GM12878 (cell line): ENCODE data around the gene ATG5. TPM values are rescaled to one million over a fixed set of nuclear protein-coding genes. Genes with fewer than 3 reads are reported as not detected.

Experiments
- ATAC-seq: fragments of 200-7000 bp; cut with Tn5 transposase; 3 replicates; pipeline ENCODE4 v1.9.1; 2020; ENCODE audit warnings: mild to moderate bottlenecking, moderate library complexity
- BruUV-seq: library from RNA; stranded (reverse); fragments of 400-500 nt; replicated peaks from 2 replicates; lab custom pipeline; 2021; lab: Mats Ljungman, UMichigan
- CTCF ChIA-PET: fragments of 300-600 bp; sonication (Branson Sonifier 250); formaldehyde crosslinking; extraction: SDS; loops from one replicate; lab custom pipeline; 2021; ENCODE audit warnings: inconsistent platforms; lab: Yijun Ruan, JAX
- POLR2A ChIA-PET: fragments of 350-600 bp; formaldehyde crosslinking; extraction: SDS; loops from one replicate; lab custom pipeline; 2021; ENCODE audit warnings: inconsistent platforms; lab: Charles Lee
- RAD21 ChIA-PET: fragments of 300-600 bp; sonication (Branson Sonifier 250); formaldehyde crosslinking; loops from one replicate; lab custom pipeline; 2023; ENCODE audit warnings: antibody characterized with exemption; ENCODE audit not compliant: unreplicated experiment; lab: Charles Lee
- SMC1A ChIA-PET: fragments of 300-600 bp; sonication (Branson Sonifier 250); formaldehyde crosslinking; loops from one replicate; lab custom pipeline; 2023; ENCODE audit not compliant: unreplicated experiment, uncharacterized antibody; lab: Charles Lee
- DNase-seq: peaks from one replicate; pipeline ENCODE4 v3.0.0-alpha.2; 2011; ENCODE audit warnings: low read depth, low spot score
- FAIRE-seq: peaks from 3 replicates; lab custom pipeline; 2011; peaks lifted over from hg19 to GRCh38; lab: Jason Lieb, UNC
- H2AFZ ChIP-seq: 2 replicates; pipeline ENCODE4 v1.6.0; 2011; ENCODE audit warnings: low read depth, low read length, control low read depth; ENCODE audit not compliant: control insufficient read depth
- H3K27ac ChIP-seq: 2 replicates; pipeline ENCODE4 v1.5.1; 2011; ENCODE audit warnings: control low read depth; ENCODE audit not compliant: control insufficient read depth, insufficient read depth
- H3K27me3 ChIP-seq, 2 experiments: replicated peaks in 1 of 2; 2 replicates each; pipeline versions ENCODE4 v1.6.0 to v1.6.1; 2011; ENCODE audit warnings: low read length in 1 of 2; ENCODE audit not compliant: control insufficient read depth in 2 of 2, insufficient read depth in 2 of 2
- H3K36me3 ChIP-seq, 2 experiments: 2 replicates each; pipeline ENCODE4 v1.5.1; 2011; ENCODE audit warnings: low read length in 1 of 2; ENCODE audit not compliant: control insufficient read depth in 2 of 2, insufficient read depth in 2 of 2
- H3K4me1 ChIP-seq: 2 replicates; pipeline ENCODE4 v1.6.1; 2011; ENCODE audit warnings: mild to moderate bottlenecking, low read length, moderate library complexity, mixed read lengths; ENCODE audit not compliant: control insufficient read depth, insufficient read depth
- H3K4me2 ChIP-seq: 2 replicates; pipeline ENCODE4 v1.6.0; 2011; ENCODE audit warnings: control low read depth; ENCODE audit not compliant: control insufficient read depth, insufficient read depth
- H3K4me3 ChIP-seq: fragments of 200-600 bp; sonication (generic); 2 replicates; pipeline ENCODE4 v1.5.1; 2016
- H3K79me2 ChIP-seq: 2 replicates; pipeline ENCODE4 v1.6.0; 2011; ENCODE audit warnings: low read length; ENCODE audit not compliant: control insufficient read depth, insufficient read depth
- H3K9ac ChIP-seq: 2 replicates; pipeline ENCODE4 v1.8.0; 2011; ENCODE audit warnings: low read length, control low read depth, mixed read lengths; ENCODE audit not compliant: control insufficient read depth, insufficient read depth
- H3K9me3 ChIP-seq: replicated peaks from 3 replicates; pipeline ENCODE4 v1.5.1; 2011; ENCODE audit warnings: mild to moderate bottlenecking, low read length; ENCODE audit not compliant: control insufficient read depth, insufficient read depth
- H4K20me1 ChIP-seq: 2 replicates; pipeline ENCODE4 v1.6.0; 2011; ENCODE audit not compliant: control insufficient read depth, insufficient read depth
- BMI1 ChIP-seq: fragments of 450-650 bp; IDR thresholded peaks from 2 replicates; pipeline ENCODE4 v1.6.1; 2016; ENCODE audit warnings: mild to moderate bottlenecking, moderate library complexity, borderline replicate concordance
- CREB1 ChIP-seq: IDR thresholded peaks from 2 replicates; pipeline ENCODE4 v1.6.1; 2012; ENCODE audit warnings: low read depth, mild to moderate bottlenecking, inconsistent platforms
- ELK1 ChIP-seq: IDR thresholded peaks from 2 replicates; pipeline ENCODE4 v1.6.1; 2012; ENCODE audit warnings: low read depth, low read length, improper control_type of control experiment
- ZNF24 ChIP-seq: fragments of 450-650 bp; IDR thresholded peaks from 2 replicates; pipeline ENCODE4 v1.6.1; 2017; ENCODE audit warnings: antibody characterized with exemption, mild to moderate bottlenecking
- ZSCAN29 ChIP-seq: fragments of 450-650 bp; IDR thresholded peaks from 2 replicates; pipeline ENCODE4 v1.6.1; 2017; ENCODE audit warnings: mild to moderate bottlenecking, moderate library complexity
- WGBS: methylation state at CpG from one replicate; pipeline ENCODE4 v1.1.6; 2016; ENCODE audit warnings: low lambda C conversion rate; ENCODE audit not compliant: insufficient replicate concordance, insufficient coverage; ENCODE audit errors: missing lambda C conversion rate; 5-methylcytosine and 5-hydroxymethylcytosine counted together
- in situ Hi-C: fragments of 300-500 bp; cut with MboI; formaldehyde crosslinking; loops from 9 replicates; pipeline ENCODE4 v1.14.3; 2018; ENCODE audit warnings: mixed read lengths
- intact Hi-C: fragments of 100-400 bp; cut with micrococcal nuclease; formaldehyde crosslinking; loops from one replicate; pipeline ENCODE4 v1.14.2; 2022; ENCODE audit not compliant: unreplicated experiment
- polyA plus RNA-seq, 11 experiments: library from polyadenylated mRNA; depleted of rRNA in 4 of 11; unstranded in 6 of 11; stranded (reverse) in 5 of 11; fragments of >200 nt; fragmentation: Nextera tagmentation in 4 of 11; fragmentation: Illumina TruSeq in 1 of 11; extraction: Ambion mirVana in 4 of 11; extraction: Trizol in 1 of 11; gene quantifications; 1 replicate in 1 of 11; 2 replicates in 10 of 11; pipeline versions ENCODE4 v1.2.1 to v1.2.3, GENCODE V29; 2011 to 2016; ENCODE audit warnings: inconsistent platforms in 2 of 11, missing spikeins in 2 of 11, low read depth in 1 of 11
- total RNA-seq, 4 experiments: library from RNA; depleted of rRNA in 3 of 4; stranded (reverse); fragments of >200 nt in 3 of 4; fragmentation: Illumina TruSeq in 1 of 4; extraction: Trizol in 1 of 4; gene quantifications; 2 replicates each; pipeline versions ENCODE4 v1.2.1 to v1.2.3, GENCODE V29; 2013 to 2021
- TF ChIP-seq, protein P1 (sequence below): fragments of 450-650 bp; IDR thresholded peaks from 2 replicates; pipeline ENCODE4 v1.6.1; 2018; ENCODE audit warnings: borderline replicate concordance, mild to moderate bottlenecking; ENCODE audit not compliant: partially characterized antibody
- TF ChIP-seq, protein P2 (sequence below): IDR thresholded peaks from 2 replicates; pipeline ENCODE4 v1.6.1; 2012; ENCODE audit warnings: improper control_type of control experiment, low read depth, low read length; ENCODE audit not compliant: insufficient replicate concordance
- TF ChIP-seq, protein P3 (sequence below): fragments of 450-650 bp; IDR thresholded peaks from 2 replicates; pipeline ENCODE4 v1.6.1; 2017; ENCODE audit warnings: mild to moderate bottlenecking
- TF ChIP-seq, protein P4 (sequence below): fragments of 450-650 bp; formaldehyde crosslinking; IDR thresholded peaks from 2 replicates; pipeline ENCODE4 v1.4.0; 2020; ENCODE audit warnings: mild to moderate bottlenecking, moderate library complexity

Gene ATG5
- total and polyA plus RNA-seq, 10 of the 15 experiments (the other 5 are each of a cell fraction or from before 2014, with no cell fraction given), result 12.9 to 51.8 (median 23.9) TPM

GRCh38 chr6:106370639-106371038 lies 45.1 kb upstream of the ATG5 start:
- WGBS, result 0% methylated on average over 1 of the region's 1 CpG
- ChIA-PET POLR2A (no interaction called here), SMC1A (no interaction called here), RAD21 (no interaction called here), CTCF (interaction anchor here (3.3 kb wide), 1 partner anchor 31 kb away, joined by 12 read pairs; no protein-coding TSS in a partner anchor)
- H3K4me2 ChIP-seq, result no peak overlapping the region
- H3K36me3 ChIP-seq, result no peaks in the 10 kb centered on the region
- in situ Hi-C loops (no loop called here), intact Hi-C loops (no loop called here)
- H4K20me1 ChIP-seq, result no peaks in the 10 kb centered on the region
- no peaks in the 10 kb centered on the region for H3K9me3 ChIP-seq
- ATAC-seq (no peak), FAIRE-seq (no peak), DNase-seq (no peak)
- H3K4me1 ChIP-seq, result no peaks in the 10 kb centered on the region
- BruUV-seq, result no TSS peak
- H3K9ac ChIP-seq, result no peak overlapping the region
- no peak overlapping the region for H3K27ac ChIP-seq
- no peak overlapping the region for H2AFZ ChIP-seq
- H3K4me3 ChIP-seq, result no peak overlapping the region
- no peaks in the 10 kb centered on the region; a peak in 1 of 4 replicates for H3K27me3 ChIP-seq
- no peaks in the 10 kb centered on the region for H3K79me2 ChIP-seq
- TF ChIP-seq ELK1 (no peak), ZSCAN29 (no peak), CREB1 (no peak), BMI1 (no peak), ZNF24 (no peak)
- TF ChIP-seq, protein P1, sequence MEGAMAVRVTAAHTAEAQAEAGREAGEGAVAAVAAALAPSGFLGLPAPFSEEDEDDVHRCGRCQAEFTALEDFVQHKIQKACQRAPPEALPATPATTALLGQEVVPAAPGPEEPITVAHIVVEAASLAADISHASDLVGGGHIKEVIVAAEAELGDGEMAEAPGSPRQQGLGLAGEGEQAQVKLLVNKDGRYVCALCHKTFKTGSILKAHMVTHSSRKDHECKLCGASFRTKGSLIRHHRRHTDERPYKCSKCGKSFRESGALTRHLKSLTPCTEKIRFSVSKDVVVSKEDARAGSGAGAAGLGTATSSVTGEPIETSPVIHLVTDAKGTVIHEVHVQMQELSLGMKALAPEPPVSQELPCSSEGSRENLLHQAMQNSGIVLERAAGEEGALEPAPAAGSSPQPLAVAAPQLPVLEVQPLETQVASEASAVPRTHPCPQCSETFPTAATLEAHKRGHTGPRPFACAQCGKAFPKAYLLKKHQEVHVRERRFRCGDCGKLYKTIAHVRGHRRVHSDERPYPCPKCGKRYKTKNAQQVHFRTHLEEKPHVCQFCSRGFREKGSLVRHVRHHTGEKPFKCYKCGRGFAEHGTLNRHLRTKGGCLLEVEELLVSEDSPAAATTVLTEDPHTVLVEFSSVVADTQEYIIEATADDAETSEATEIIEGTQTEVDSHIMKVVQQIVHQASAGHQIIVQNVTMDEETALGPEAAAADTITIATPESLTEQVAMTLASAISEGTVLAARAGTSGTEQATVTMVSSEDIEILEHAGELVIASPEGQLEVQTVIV, result no peak
- TF ChIP-seq, protein P2, sequence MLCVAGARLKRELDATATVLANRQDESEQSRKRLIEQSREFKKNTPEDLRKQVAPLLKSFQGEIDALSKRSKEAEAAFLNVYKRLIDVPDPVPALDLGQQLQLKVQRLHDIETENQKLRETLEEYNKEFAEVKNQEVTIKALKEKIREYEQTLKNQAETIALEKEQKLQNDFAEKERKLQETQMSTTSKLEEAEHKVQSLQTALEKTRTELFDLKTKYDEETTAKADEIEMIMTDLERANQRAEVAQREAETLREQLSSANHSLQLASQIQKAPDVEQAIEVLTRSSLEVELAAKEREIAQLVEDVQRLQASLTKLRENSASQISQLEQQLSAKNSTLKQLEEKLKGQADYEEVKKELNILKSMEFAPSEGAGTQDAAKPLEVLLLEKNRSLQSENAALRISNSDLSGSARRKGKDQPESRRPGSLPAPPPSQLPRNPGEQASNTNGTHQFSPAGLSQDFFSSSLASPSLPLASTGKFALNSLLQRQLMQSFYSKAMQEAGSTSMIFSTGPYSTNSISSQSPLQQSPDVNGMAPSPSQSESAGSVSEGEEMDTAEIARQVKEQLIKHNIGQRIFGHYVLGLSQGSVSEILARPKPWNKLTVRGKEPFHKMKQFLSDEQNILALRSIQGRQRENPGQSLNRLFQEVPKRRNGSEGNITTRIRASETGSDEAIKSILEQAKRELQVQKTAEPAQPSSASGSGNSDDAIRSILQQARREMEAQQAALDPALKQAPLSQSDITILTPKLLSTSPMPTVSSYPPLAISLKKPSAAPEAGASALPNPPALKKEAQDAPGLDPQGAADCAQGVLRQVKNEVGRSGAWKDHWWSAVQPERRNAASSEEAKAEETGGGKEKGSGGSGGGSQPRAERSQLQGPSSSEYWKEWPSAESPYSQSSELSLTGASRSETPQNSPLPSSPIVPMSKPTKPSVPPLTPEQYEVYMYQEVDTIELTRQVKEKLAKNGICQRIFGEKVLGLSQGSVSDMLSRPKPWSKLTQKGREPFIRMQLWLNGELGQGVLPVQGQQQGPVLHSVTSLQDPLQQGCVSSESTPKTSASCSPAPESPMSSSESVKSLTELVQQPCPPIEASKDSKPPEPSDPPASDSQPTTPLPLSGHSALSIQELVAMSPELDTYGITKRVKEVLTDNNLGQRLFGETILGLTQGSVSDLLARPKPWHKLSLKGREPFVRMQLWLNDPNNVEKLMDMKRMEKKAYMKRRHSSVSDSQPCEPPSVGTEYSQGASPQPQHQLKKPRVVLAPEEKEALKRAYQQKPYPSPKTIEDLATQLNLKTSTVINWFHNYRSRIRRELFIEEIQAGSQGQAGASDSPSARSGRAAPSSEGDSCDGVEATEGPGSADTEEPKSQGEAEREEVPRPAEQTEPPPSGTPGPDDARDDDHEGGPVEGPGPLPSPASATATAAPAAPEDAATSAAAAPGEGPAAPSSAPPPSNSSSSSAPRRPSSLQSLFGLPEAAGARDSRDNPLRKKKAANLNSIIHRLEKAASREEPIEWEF, result no peak
- TF ChIP-seq, protein P3, sequence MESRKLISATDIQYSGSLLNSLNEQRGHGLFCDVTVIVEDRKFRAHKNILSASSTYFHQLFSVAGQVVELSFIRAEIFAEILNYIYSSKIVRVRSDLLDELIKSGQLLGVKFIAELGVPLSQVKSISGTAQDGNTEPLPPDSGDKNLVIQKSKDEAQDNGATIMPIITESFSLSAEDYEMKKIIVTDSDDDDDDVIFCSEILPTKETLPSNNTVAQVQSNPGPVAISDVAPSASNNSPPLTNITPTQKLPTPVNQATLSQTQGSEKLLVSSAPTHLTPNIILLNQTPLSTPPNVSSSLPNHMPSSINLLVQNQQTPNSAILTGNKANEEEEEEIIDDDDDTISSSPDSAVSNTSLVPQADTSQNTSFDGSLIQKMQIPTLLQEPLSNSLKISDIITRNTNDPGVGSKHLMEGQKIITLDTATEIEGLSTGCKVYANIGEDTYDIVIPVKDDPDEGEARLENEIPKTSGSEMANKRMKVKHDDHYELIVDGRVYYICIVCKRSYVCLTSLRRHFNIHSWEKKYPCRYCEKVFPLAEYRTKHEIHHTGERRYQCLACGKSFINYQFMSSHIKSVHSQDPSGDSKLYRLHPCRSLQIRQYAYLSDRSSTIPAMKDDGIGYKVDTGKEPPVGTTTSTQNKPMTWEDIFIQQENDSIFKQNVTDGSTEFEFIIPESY, result no peak
- TF ChIP-seq, protein P4, sequence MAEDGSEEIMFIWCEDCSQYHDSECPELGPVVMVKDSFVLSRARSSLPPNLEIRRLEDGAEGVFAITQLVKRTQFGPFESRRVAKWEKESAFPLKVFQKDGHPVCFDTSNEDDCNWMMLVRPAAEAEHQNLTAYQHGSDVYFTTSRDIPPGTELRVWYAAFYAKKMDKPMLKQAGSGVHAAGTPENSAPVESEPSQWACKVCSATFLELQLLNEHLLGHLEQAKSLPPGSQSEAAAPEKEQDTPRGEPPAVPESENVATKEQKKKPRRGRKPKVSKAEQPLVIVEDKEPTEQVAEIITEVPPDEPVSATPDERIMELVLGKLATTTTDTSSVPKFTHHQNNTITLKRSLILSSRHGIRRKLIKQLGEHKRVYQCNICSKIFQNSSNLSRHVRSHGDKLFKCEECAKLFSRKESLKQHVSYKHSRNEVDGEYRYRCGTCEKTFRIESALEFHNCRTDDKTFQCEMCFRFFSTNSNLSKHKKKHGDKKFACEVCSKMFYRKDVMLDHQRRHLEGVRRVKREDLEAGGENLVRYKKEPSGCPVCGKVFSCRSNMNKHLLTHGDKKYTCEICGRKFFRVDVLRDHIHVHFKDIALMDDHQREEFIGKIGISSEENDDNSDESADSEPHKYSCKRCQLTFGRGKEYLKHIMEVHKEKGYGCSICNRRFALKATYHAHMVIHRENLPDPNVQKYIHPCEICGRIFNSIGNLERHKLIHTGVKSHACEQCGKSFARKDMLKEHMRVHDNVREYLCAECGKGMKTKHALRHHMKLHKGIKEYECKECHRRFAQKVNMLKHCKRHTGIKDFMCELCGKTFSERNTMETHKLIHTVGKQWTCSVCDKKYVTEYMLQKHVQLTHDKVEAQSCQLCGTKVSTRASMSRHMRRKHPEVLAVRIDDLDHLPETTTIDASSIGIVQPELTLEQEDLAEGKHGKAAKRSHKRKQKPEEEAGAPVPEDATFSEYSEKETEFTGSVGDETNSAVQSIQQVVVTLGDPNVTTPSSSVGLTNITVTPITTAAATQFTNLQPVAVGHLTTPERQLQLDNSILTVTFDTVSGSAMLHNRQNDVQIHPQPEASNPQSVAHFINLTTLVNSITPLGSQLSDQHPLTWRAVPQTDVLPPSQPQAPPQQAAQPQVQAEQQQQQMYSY (CRISPR knock-in tag), result no peak
